GM18520 (cell line): ENCODE results near the gene CYP1B1.

Experiments used
- ATAC-seq: cut with Tn5 transposase; IDR thresholded peaks from one replicate; pipeline ENCODE4 v1.9.1; 2021; ENCODE audit not compliant: unreplicated experiment

The CYP1B1 gene

DNA sequence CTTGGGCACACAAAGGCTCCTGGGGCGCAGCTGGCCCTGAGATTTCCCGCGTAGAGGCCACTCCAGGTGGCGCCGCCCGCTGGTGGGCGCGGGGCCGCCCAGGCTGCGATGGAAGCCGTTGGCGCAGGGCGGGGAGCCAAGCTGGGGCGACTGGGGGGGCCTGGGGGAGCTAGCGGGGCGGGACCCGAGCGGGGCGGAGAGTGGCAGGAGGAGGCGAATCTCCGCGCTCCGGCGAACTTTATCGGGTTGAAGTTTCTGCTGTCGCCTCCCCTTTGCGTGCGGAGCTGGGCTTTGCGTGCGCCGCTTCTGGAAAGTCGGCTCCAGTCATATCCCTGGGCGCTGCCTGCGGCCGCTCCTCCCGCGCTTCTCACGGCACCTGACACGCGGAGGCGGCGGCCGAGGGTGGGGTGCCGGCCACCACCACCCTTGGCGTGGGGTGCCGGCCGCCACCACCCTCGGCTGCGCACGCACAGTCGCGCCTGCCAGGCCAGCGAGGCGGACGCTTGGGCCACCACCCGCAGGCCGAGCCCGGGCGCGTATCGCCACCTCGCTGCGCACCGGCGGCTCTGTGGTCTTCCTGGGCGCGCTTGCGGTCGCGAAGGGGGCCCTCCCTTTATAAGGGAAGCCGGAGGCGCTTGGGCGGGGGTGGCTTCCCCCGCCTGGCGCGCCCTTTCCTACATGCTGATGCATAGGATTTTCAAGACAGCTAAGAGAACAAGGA lies 919 bp upstream of the CYP1B1 start:
- no peak for ATAC-seq

GRCh38 chr2:38076152-38076709 lies 280 bp upstream of the CYP1B1 start:
- no peak for ATAC-seq

- ATAC-seq = no peak
Measured at GRCh38 chr2:38074764-38075506, 1.0 kb downstream of the CYP1B1 start.

- ATAC-seq = no peak
Measured at GRCh38 chr2:38074058-38074763, 1.7 kb downstream of the CYP1B1 start.

GRCh38 chr2:38073211-38074057 lies 2.5 kb downstream of the CYP1B1 start:
- ATAC-seq = no peak

- no peak for ATAC-seq
Measured at GRCh38 chr2:38070438-38070837, 5.5 kb downstream of the CYP1B1 start.

DNA sequence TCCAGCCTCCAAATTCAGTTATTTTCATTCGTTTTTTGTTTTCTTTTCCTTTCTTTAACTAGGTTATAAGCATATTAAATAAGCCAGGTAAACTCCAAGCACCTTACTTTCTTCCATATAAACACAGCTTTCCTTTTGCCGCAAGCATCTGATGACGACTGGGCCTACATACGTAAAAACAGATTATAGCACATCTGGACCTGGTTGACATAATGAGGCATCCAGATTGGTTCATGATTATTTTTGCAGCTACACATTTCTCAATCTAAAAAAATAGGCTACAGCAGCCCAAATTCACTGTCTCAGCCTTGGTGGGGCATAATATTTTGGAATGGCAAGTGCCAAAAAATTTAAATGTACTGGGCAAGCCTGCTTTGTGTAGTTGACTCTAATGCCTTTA lies 7.7 kb downstream of the CYP1B1 start:
- ATAC-seq = no peak

- ATAC-seq = no peak
Measured at GRCh38 chr2:38066421-38067115, 9.4 kb downstream of the CYP1B1 start.

DNA sequence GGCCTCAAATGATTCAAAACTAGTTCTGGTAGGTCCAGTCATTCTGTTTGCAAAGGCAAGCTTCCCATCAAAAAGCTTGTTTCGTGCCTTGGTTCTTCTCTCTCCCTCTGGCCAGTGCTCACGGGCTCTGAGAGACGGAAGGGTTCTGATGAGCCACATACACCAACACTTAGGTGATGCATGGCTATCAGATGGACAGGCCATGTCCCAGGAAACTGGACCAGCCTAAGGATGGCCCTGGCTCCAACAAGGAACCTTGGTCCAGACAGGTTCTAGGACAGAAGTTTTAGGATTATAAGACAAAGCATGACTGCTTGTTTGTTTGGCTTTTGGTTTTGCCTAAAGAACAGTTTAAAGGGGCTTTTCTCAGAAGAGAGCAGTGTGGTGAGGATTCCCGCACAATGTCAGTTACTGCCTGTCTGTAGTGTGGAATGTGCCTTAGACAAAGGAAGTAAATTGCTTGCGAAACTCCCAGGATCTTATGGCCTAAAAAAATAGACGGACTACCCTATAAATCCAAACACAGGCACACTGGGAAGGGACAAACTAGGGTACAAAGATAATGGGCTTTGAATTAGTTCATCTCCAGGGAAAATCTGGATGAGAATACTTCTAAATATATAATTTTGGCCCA lies 10.3 kb downstream of the CYP1B1 start:
- no peak for ATAC-seq

DNA sequence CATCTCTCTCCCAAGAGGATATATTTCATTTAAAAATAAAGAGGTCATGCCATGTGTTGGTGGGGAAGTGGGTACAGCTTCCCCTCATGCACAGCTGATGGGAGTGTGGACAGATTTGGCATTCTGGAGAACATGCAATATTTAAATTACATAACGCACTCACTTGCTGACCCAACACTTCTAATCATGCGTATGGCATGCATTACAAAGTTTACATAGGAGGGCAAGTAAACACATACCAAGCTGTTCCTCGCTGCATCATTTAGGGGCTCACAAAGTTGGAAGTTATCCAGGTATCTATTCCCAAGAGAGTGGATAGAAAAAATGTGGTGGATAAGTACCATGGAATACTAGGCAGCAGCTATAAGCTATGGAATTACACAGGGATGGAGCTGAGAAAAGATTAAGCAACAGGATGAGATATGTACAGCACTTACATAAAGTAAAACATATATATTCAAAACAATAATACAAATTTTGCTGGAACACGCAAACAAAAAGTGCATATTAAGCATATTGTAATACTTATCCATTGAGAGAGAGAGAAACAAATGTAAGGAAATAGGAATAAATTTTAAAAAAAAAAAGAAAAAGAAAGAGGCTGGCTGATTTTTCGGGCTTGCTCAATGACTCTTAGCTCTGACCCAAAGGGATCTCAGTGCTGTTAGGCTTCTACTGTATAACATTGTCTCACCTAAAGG lies 11.0 kb downstream of the CYP1B1 start:
- no peak for ATAC-seq

- no peak for ATAC-seq
Measured at GRCh38 chr2:38060236-38061018, 15.5 kb downstream of the CYP1B1 start.

DNA sequence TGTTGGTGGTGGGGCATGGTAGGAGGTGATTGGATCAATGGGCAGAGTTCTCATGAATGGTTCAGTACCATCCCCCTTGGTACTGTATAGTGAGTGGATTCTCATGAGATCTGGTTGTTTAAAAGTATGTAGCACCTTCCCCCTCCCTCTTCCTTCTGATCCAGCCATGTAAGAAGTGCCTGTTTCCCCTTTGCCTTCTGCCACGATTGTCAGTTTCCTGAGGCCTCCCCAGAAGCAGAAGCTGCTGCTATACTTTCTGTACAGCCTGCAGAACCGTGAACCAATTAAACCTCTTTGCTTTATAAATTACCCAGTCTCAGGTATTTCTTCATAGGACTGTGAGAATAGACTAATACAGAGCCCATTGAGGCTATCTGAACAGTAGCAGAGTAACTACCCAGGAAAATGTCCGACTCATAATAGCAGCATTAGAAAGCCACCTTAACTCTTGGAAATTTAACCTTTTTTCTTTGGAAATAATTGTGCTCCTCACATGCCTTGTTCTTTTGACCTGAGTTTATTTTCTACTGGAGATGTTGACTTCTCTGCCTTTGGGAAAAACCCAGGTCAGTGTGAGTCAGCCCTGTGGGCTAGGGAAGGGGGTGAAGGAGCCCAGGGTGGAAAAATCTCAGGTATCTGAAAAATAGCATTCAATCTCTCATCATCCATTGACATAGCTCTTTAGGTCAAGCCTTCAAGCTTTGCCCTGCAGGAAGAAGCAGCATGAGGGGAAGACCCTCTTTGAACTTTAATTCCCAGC lies 18.1 kb downstream of the CYP1B1 start:
- ATAC-seq = no peak

DNA sequence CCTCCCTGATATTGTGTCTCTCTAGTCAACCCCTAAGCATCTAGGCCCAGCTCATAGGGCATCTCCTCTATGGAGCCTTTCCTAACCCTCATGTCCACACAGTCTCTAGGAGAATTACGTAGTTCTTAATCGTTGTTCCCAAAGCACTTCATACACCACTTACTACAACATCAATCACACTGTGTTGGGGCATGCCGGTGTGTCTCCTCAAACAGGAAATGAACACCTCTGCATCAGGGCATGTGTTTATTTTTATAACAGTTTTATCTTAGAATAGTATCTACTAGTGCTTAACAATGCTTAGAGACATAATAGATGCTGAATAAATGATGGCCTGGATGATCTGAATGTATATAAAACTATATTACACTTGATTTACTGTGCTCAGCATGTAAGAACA lies 19.7 kb downstream of the CYP1B1 start:
- no peak for ATAC-seq

- ATAC-seq = no peak
Measured at GRCh38 chr2:38045811-38046210, 30.1 kb downstream of the CYP1B1 start.

DNA sequence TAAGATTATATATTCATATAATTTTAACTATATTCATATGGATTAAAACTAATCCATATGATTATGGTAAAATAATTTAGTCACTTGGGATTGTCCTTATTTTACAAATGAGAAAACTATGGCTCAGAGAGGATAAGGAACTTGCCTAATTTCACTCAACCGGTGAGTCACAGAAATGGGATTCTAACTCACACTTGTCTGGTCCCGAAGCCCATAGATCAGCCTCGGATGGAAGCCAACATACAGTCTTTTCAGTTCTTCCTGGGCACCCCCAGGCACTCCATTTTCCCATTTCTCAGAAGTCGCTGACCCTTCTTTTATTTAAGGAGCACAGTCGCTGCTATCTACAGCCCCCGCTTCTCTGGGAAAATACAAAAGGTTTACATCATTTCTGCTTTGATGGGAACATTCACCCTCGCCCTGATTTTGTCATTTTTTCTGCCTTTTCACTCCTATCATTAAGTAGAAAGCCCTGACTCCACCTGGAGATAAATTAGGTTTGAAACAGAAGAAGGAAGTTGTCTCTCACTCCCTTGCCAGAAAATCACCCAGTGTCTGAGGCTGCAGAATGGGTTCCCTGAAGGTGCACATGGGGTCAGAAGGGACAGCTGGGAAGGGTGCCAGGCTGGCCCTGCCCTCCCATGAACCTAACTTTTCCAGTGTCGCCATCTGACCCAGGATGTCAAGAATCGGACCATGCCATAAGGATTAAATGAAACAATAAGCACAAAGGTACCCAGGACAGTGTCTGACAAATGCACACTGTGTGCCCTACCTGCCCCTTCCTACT lies 36.6 kb downstream of the CYP1B1 start:
- ATAC-seq = no peak

- no peak for ATAC-seq
Measured at GRCh38 chr2:38038682-38039081, 37.3 kb downstream of the CYP1B1 start.
